DND-41 (cell line): ENCODE results near the gene BCAS3.

ENCODE experiments used
- CTCF ChIP-seq: IDR thresholded peaks from 2 replicates; pipeline ENCODE4 v1.5.1; 2012; ENCODE audit warnings: borderline replicate concordance, low read length, moderate library complexity, mild to moderate bottlenecking; ENCODE audit not compliant: poor library complexity, severe bottlenecking; ENCODE audit errors: extremely low read depth
- EZH2 ChIP-seq: IDR thresholded peaks from 3 replicates; pipeline ENCODE4 v1.6.1; 2012; ENCODE audit warnings: borderline replicate concordance, low read depth, mild to moderate bottlenecking, moderate library complexity, low read length, inconsistent platforms; ENCODE audit not compliant: severe bottlenecking

- TF ChIP-seq CTCF (no peak), EZH2 (no peak)
Observed at GRCh38 chr17:61053469-61053868, 375.8 kb downstream of the BCAS3 start.
